GM19025 (cell line): ENCODE results near the gene LSP1.
A peak's percentile ranks its signal among the peaks of the same experiment; 100 is the strongest.

Experiments used
- ATAC-seq: cut with Tn5 transposase; IDR thresholded peaks from one replicate; pipeline ENCODE4 v1.9.1; 2021; ENCODE audit warnings: mild to moderate bottlenecking, low read depth, moderate library complexity; ENCODE audit not compliant: unreplicated experiment

Gene LSP1

DNA sequence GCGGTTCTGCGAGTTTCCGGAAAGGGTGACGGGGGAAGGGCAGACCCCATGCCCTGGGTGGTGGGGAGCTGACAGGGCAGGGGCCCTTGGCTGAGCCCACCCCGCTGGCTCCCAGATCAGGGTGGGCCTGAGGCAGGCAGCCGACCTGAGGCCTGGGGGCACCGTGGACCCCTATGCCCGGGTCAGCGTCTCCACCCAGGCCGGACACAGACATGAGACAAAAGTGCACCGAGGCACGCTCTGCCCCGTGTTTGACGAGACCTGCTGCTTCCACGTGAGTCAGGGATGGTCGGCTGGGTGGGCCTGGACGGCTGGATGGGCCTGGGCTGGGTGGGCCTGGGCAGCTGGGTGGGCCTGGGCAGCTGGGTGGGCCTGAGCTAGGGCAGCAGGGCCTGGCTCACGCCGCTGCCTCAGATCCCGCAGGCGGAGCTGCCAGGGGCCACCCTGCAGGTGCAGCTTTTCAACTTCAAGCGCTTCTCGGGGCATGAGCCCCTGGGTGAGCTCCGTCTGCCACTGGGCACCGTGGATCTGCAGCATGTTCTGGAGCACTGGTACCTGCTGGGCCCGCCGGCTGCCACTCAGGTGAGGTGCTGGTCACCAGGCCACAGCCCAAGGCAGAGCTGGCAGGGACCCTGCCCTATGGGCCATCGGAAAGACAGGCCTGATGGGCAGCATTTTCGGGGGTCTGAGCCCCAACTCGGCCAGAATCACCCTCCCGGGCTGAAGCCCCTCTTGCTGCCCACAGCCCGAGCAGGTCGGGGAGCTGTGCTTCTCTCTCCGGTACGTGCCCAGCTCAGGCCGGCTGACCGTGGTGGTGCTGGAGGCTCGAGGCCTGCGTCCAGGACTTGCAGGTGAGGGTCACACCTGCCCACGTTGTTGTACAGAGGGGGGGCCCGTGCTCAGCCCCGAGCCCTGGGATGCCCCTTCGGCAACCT is 16.6 kb upstream of the LSP1 start:
- ATAC-seq: no peak

DNA sequence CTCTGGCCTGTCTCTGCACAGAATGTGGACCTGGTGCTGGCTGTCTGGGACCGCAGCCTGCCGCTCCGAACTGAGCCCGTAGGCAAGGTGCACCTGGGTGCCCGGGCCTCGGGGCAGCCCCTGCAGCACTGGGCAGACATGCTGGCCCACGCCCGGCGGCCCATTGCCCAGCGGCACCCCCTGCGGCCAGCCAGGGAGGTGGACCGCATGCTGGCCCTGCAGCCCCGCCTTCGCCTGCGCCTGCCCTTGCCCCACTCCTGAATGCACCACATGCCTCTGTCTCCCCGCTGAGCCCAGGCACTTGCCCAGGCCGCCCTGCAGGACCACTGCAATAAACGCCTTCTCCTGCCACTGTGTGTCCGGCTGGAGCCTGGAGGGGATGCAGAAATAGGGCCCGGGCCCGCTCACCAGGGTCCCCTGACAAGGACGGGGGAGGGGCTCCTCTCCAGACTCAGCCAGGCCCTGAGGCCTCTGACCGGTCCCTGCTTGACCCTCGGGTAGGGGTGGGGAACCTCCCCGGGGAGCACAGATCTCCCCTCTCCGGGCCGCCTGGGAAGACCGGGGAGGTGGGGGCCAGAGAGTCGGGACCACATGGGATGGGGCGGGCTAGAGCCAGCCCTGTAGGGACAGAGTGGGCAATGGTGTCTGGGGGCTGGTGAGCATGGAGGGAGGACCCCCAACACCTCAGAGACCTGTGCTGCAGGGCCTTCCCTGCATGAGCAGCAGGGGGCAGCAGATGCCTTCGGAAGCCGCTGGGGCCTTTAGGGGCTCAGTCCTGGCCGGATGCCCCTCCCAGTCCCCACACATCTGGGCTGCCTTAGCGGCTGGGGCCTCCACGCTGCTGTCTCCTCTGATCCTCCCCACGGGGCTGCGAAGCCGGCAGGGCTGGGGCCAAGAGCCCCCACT is 15.5 kb upstream of the LSP1 start:
- ATAC-seq: peak; percentile 57

DNA sequence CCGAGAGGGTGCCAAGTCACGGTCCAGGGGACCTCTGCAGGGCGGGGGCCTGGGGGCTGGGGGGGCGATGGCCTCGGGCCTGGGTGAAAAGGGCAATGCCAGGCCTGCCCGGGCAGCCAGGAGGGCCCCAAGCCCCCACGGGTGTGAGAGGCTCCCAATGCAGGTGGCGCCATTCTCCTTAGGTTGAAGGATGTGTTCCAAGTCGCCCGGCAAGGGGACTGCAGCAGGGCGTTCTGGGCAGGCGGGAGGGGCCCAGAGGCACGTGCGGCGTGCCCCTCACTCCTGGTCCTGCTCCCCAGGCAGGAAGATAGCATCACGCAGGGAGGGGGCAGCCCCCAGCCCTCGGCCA is 14.8 kb upstream of the LSP1 start:
- no peak for ATAC-seq

DNA sequence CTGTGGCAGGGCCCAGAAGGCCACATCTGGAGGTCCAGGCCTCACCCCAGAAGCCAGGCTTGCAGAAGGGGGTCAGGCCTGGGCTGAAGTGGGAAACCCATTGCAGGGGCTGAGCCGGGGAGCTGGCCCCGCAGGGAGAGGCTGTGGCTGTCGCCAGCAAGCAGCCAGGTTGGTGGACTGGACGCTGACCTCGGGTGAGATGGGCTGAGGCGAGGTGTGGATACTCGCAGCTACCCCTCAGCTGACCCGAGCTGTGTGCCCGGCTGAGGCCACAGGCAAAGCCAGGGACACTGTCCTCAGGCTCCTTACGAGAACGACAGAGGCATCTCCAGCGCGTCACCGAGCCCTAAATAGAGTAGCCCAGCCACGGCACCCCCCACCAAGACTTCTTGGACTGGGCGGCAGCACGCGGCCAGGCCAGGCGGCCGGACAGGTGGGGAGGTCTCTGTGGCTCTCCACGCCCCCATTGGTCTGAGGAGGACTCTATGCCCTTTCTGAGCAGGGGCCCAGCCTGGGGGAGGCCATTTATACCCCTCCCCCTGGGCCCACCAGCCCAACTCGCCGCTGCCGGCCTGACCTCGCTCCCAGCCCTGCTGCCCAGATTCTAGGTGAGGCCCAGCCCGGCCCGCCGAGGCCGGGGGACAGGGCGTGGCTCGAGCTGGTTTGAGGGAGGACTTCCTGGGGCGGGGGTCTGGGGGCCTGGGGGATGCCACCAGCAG is 14.3 kb upstream of the LSP1 start, which contains the start of gene TNNI2:
TNNI2 (plus strand) TSS at position 556 of the 719 bp plus-strand sequence. CDS start 716 bp downstream, outside the sequence.
- no peak for ATAC-seq

DNA sequence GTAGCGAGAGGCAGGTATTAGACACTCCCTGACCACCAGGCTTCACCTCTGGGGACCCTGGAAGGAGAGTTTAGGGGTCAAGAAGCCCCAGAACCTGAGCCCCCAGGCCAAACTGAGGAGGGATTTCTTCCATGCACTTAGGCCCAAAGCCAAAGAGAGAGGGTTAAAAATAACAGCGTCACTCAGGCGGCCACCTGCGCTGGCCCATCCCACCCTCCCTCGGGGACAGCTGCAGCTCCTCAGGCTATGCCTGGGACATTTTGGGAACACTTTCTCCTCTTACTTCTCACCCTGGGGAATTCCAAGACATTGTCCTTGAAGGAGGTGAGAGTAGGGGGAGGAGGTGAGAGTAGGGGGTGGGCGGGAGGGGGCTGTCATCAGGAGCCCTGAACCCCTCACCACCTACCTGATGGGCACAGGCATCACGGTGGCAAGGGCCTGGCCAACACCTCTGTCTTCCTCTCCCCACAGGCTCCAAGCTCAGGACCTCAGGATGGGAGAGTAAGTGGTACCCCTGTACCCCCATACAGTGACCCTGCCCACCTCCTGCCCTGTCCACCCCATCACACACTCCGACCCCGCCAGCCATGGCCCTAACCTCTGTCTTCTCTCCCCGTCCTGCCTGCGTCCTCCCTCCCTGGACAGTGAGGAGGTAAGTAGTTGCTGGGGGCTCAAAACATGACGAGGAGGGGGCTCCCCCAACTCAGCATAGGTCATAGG is 13.5 kb upstream of the LSP1 start:
- ATAC-seq: no peak

DNA sequence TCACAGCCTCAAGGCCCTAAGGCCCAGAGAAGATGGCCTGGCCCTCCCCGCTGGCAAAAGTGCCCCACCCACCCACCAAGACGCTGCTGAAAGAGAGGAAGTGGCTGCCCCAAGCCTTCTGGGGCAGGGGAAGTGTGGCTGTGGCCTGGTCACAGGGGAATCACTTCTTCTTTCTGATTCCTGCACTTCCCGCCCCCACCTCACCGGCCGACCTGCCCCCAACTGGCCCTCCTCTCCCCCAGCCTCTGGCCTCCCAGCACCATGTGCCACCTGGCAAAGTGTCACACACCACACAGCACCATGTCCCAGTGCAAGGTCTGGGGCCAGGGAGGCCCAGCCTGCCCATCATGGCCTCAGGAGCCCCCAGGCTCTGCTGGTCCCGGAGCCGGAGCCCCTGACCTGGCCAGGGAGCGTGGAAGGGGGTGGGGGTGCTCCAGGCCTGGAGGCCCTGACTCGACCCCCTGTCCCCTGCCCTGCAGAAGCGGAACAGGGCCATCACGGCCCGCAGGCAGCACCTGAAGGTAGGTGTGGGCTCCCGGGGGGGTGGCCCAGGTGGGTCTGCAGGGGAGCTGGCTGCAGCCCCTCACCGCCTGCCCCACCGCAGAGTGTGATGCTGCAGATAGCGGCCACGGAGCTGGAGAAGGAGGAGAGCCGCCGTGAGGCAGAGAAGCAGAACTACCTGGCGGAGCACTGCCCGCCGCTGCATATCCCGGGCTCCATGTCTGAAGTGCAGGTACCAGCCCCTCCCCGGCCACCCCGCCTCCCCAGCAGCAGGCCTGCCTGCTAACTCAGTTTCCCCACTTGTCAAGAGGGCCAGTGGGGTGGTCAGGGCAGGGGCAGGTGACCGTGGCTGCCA is 12.7 kb upstream of the LSP1 start:
- no peak for ATAC-seq

DNA sequence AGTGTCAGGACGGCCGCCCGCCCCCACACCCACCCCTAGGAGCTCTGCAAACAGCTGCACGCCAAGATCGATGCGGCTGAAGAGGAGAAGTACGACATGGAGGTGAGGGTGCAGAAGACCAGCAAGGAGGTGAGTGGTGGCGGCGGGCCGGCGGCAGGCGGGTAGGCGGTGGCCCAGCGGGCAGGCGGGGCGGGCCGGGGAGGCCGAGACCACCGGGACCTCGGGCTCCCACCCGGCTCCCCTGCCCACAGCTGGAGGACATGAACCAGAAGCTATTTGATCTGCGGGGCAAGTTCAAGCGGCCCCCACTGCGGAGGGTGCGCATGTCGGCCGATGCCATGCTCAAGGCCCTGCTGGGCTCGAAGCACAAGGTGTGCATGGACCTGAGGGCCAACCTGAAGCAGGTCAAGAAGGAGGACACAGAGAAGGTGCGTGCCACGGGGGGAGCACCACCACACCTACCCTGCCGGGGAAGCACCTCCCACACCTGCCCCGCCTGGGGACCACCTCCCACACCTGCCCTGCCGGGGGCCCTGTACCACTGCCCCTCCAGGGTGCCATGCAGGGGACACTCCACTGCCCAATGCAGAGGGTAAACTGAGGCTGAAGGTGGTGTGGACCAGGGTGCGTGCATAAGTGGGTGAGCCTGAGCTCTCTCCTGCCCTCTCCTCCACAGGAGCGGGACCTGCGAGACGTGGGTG is 12.0 kb upstream of the LSP1 start:
- ATAC-seq: no peak

DNA sequence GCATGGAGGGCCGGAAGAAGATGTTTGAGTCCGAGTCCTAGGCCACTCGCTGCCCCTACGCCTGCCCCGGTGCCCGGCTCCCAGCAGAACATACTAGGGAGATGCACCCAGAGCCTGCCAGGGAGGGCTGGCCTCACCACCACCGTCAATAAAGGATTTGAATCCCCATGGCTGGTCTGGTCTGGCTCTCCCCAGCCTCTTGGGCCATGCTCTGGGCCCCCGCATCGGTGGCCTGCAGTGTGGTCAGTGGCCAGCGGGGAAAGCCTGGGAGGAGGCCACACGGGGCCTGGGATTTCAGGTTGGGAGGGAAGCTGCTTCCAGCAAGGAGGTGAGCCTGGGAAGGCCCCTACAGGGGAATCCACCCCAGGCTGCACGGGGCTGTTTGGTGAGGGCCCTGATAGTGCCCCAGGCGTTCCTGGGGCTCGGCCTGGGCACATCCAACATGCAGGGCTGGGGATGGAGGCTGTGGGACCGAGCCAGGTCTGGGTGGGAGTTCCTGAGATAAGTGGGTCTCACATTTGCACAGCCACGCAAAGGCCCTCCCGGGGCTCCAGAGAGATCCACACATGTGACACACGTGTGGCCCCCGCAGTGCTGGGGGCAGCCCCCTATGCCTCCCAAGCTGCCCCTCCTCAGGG is 11.3 kb upstream of the LSP1 start:
- ATAC-seq: no peak

DNA sequence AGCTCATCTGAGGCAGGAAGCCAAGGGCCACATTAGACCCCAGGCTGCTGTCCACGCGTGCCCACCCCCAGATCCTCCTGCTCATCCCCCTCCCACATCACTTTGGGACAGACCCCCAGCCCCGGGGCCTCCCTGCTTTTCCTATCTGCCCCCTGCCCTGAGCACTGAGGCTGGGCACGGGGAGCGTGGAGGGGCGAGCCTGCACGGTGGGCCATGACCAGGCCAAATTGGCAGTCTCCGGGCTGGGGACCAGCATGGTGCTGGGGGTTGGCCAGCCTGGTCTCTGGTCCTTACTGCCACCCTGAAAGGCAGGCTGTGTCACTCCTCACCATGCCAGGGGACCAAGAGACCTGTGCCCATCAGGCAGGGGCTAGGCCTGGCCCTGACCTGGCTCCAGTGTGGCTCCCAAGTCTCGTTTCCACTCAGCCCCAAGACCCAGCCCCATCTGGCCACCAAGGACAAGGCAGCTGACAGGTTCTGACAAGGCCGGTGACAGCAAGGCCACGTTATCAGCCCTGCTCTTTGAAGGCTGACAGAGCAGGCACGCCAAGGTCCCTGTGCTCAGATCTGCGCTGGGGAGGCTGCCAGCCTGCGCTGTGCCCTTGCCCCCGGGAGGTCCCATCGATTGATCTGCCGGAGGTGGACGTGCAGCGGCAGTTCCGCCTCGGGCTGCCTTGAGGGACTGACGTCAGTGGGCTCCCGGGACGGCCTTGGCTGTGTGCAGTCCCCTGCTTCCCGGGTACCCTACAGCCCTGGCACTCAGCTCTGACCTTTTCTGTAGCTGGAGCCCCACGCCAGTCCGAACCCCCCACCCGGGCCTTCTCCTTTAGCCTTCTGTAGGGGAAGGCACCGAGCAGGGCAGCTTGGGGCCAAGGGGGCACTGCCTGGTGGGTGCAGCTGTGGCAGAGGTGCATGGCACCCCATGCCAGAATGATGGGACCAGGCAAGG is 10.5 kb upstream of the LSP1 start:
- ATAC-seq: no peak

DNA sequence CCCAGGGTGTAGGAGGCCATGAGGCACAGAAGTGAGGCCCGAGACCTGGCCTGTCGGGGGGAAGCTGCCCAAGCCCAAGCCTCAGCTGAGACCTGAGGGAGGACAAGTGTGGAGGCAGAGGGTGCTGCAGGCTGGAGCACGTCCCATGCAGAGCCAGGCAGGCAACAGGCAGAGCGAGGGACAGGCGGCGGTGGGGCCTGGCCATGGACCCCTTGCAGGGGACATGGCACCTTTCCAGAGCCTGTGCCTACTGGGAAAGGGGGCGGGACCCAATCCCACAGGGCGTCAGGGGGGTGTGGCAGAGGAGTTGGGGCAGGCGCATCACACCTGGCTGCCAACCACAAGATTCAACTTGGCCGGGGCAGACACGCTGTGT is 9.8 kb upstream of the LSP1 start:
- ATAC-seq: no peak

DNA sequence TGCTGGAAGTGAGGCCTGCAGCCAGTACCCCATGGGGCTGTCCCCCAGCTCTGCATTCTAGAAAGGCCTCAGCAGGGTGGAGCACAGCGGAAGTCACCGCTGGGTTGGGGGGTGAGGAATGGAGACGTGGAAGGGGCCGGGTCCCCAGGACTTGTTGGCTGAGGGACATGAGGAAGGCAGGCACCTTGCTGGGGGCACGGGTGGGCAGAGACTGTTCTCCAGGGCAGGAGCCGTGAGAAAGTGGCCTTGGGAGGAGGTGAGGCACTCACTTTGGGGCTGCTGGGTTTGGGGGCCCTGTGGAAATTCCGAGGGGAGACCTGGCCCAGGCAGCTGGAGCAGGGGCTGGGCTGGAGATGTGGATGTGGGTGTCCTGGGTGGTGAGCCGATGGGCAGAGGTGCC is 9.1 kb upstream of the LSP1 start:
- no peak for ATAC-seq

DNA sequence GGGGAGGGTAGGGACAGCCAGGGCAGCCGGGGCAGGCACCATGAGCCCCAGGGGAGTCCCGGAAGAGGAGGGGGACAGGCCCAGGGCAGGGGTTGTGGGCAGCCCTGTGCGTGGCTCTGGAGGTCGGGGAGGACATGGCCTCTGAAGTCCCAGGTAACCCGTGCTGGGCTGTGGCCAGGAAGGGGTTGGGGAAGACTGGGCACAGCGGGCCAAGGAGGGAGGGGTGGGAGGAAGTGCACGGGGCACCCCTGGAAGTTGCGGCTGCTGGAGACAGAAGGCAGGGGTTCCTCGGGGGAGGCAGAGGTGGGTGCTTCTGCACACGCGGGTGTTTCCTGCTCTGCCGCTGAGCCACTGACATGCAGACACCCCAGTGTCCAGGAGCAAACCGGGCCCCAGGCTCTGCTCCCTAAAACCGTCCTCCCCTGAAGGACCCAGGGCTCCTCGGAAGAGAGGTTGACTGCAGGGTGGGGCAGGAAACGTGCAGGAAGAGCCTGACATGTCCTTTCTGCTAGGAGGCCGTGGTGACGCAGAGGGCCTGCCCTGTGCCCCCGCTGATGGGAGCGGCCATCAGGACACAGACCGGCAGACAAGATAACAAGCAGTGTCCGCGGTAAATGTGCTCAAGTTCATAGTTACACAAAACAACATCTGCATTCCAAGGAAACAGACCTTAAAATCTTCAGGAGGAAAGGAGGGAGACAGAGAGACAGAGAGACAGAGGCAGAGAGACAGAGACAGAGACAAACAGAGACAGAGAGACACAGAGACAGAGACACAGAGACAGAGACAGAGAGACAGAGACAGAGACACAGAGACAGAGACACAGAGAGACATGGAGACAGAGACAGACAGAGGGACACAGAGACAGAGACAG is 8.4 kb upstream of the LSP1 start:
- no peak for ATAC-seq

DNA sequence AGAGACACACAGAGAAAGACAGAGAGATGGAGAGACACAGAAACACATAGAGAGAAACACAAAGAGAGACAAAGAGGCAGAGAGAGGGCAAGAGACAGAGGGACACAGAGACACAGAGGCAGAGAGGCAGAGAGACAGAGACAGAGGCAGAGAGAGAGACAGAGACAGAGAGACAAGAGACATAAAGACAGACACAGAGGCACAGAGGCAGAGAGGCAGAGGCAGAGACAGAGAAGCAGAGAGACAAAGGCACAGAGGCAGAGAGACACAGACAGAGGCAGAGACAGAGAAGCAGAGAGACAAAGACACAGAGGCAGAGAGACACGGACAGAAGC is 7.8 kb upstream of the LSP1 start:
- ATAC-seq: no peak

DNA sequence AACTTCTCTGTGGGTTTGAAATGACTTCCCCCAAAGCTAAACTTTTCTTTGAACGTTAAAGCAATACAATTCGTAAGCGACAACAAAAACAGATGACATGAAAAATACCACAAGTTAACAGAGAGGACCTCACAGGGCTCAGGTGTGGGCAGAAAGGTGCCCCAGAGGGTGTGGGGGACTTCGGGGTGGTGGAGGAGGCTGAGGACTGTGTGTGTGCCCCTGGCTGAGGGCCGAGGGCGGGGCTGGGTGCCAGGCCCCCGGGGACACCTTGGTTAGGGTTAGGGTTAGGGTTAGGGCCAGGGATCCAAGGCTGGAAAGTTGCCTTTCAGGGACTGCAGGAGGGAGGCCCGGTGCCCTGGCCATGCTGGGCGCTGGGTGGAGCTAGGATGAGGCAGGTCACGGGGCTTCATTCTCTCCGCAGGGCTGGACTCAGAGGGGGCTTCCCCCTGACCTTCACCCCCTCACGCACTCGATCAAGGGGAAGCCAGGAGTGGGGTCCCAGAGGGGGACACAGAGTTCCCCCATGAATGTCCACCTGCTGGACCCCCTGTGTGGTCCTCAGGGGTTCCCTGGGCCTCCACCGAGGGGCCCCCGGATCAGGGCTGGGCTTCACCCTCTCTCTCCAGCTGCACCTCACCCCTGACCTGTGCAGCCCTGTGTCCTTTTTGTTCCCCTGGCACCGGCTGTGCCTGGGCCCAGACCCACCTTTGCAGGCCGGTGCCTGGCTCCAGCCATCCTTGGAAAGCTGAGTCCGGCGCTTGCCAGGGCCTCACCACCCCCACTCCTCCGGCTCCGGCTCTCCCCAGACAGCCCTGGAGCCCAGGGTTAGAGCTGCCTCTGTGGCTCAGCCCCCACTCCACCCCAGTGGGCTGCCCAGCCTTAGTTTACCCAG is 7.1 kb upstream of the LSP1 start:
- ATAC-seq: no peak

DNA sequence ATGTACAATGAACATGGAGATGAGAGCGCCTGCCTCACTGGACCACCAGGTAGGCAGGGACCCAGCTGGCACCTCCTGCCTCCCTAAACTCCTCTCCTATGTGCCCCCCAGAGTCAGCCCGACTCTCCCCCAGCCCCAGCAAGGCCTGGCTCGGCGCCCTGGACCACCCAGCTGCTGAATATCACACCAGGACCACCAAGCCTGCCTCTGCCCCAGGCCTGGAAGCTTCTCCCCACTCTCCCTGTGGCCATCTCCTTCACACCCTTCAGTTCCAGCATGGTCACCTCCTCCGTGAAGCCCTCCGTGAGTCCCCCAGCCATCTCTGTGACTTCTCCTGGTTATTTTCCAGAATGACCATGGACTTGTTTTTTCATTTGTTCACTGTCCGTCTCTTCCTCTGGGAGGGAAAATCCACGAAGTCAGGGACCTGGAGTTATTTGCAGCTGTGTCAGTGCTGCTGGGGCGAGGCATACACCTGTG is 6.4 kb upstream of the LSP1 start:
- ATAC-seq: no peak
